G401 (cell line): Measurements from ENCODE around the gene KRTAP9-8. TPM values are rescaled to one million over a fixed set of nuclear protein-coding genes. Genes with fewer than 3 reads are reported as not detected.

ENCODE experiments used
- total RNA-seq: library from RNA; depleted of rRNA; stranded (reverse); fragments of >200 nt; shearing (Covaris generic); gene quantifications from 2 replicates; pipeline ENCODE4 v1.2.3, GENCODE V29; 2014; rRNA removed

KRTAP9-8 gene
- total RNA-seq, 1 experiment from 2014 or later, result not detected

Other genes starting within 250 kb of the KRTAP9-8 start
- not detected in 2 replicates for gene KRTAP3-3, start 243.8 kb upstream of the KRTAP9-8 start, total RNA-seq
- gene KRTAP3-2, start 238.1 kb upstream of the KRTAP9-8 start, total RNA-seq, result not detected in 2 replicates
- not detected in 2 replicates for gene KRTAP3-1, start 228.9 kb upstream of the KRTAP9-8 start, total RNA-seq
- gene KRTAP1-5, start 210.8 kb upstream of the KRTAP9-8 start, total RNA-seq, result not detected in 2 replicates
- not detected in 2 replicates for gene KRTAP1-4, start 207.8 kb upstream of the KRTAP9-8 start, total RNA-seq
- gene KRTAP1-3, start 203.1 kb upstream of the KRTAP9-8 start, total RNA-seq, result not detected in 2 replicates
- not detected in 2 replicates for gene KRTAP1-1, start 196.5 kb upstream of the KRTAP9-8 start, total RNA-seq
- gene KRTAP2-1, start 190.7 kb upstream of the KRTAP9-8 start, total RNA-seq, result not detected in 2 replicates
- gene KRTAP2-2, start 182.8 kb upstream of the KRTAP9-8 start, total RNA-seq, result not detected in 2 replicates
- gene KRTAP2-3, start 177.9 kb upstream of the KRTAP9-8 start, total RNA-seq, result not detected in 2 replicates
- not detected in 2 replicates for gene KRTAP2-4, start 172.1 kb upstream of the KRTAP9-8 start, total RNA-seq
- not detected in 2 replicates for gene KRTAP4-7, start 153.8 kb upstream of the KRTAP9-8 start, total RNA-seq
- gene KRTAP4-8, start 139.9 kb upstream of the KRTAP9-8 start, total RNA-seq, result not detected in 2 replicates
- not detected in 2 replicates for gene KRTAP4-16, start 135.8 kb upstream of the KRTAP9-8 start, total RNA-seq
- gene KRTAP4-9, start 132.6 kb upstream of the KRTAP9-8 start, total RNA-seq, result not detected in 2 replicates
- gene KRTAP4-11, start 119.6 kb upstream of the KRTAP9-8 start, total RNA-seq, result not detected in 2 replicates
- gene KRTAP4-12, start 113.8 kb upstream of the KRTAP9-8 start, total RNA-seq, result not detected in 2 replicates
- not detected in 2 replicates for gene KRTAP4-6, start 97.5 kb upstream of the KRTAP9-8 start, total RNA-seq
- not detected in 2 replicates for gene KRTAP4-5, start 88.2 kb upstream of the KRTAP9-8 start, total RNA-seq
- gene KRTAP4-4, start 77.3 kb upstream of the KRTAP9-8 start, total RNA-seq, result not detected in 2 replicates
- gene KRTAP4-3, start 69.8 kb upstream of the KRTAP9-8 start, total RNA-seq, result not detected in 2 replicates
- gene KRTAP4-2, start 59.8 kb upstream of the KRTAP9-8 start, total RNA-seq, result not detected in 2 replicates
- gene KRTAP4-1, start 53.1 kb upstream of the KRTAP9-8 start, total RNA-seq, result not detected in 2 replicates
- gene KRTAP9-1, start 48.1 kb upstream of the KRTAP9-8 start, total RNA-seq, result not detected in 2 replicates
- not detected in 2 replicates for gene KRTAP9-2, start 11.4 kb upstream of the KRTAP9-8 start, total RNA-seq
- gene KRTAP9-3, start 5.5 kb upstream of the KRTAP9-8 start, total RNA-seq, result not detected in 2 replicates
- not detected in 2 replicates for gene KRTAP9-4, start 11.7 kb downstream of the KRTAP9-8 start, total RNA-seq
- gene KRTAP9-9, start 17.4 kb downstream of the KRTAP9-8 start, total RNA-seq, result not detected in 2 replicates
- gene KRTAP9-6, start 27.4 kb downstream of the KRTAP9-8 start, total RNA-seq, result not detected in 2 replicates
- gene KRTAP9-7, start 37.7 kb downstream of the KRTAP9-8 start, total RNA-seq, result not detected in 2 replicates
- gene KRTAP29-1, start 64.9 kb downstream of the KRTAP9-8 start, total RNA-seq, result not detected in 2 replicates
- gene KRTAP16-1, start 71.3 kb downstream of the KRTAP9-8 start, total RNA-seq, result not detected in 2 replicates
- gene KRTAP17-1, start 77.7 kb downstream of the KRTAP9-8 start, total RNA-seq, result not detected in 2 replicates
- not detected in 2 replicates for gene KRT33A, start 112.8 kb downstream of the KRTAP9-8 start, total RNA-seq
- gene KRT33B, start 131.8 kb downstream of the KRTAP9-8 start, total RNA-seq, result not detected in 2 replicates
- not detected in 2 replicates for gene KRT34, start 144.3 kb downstream of the KRTAP9-8 start, total RNA-seq
- gene KRT31, start 159.6 kb downstream of the KRTAP9-8 start, total RNA-seq, result not detected in 2 replicates
- gene KRT37, start 186.6 kb downstream of the KRTAP9-8 start, total RNA-seq, result not detected in 2 replicates
- gene KRT38, start 203.0 kb downstream of the KRTAP9-8 start, total RNA-seq, result not detected in 2 replicates
- not detected in 2 replicates for gene KRT32, start 229.4 kb downstream of the KRTAP9-8 start, total RNA-seq
- gene KRT35, start 243.2 kb downstream of the KRTAP9-8 start, total RNA-seq, result not detected in 2 replicates